PC-9 (cell line): ENCODE data around the gene ZNF488.

ENCODE experiments used
- EZH2 ChIP-seq: fragments of 200-600 bp; sonication (generic); IDR thresholded peaks from 2 replicates; pipeline ENCODE4 v1.8.0; 2017; ENCODE audit warnings: antibody characterized with exemption, low read depth
- TF ChIP-seq, protein P1 (sequence below): fragments of 200-600 bp; sonication (generic); conservative IDR thresholded peaks from 2 replicates; pipeline ENCODE4 v1.6.1; 2017; ENCODE audit warnings: mixed run types, antibody characterized with exemption, mild to moderate bottlenecking, moderate library complexity

DNA sequence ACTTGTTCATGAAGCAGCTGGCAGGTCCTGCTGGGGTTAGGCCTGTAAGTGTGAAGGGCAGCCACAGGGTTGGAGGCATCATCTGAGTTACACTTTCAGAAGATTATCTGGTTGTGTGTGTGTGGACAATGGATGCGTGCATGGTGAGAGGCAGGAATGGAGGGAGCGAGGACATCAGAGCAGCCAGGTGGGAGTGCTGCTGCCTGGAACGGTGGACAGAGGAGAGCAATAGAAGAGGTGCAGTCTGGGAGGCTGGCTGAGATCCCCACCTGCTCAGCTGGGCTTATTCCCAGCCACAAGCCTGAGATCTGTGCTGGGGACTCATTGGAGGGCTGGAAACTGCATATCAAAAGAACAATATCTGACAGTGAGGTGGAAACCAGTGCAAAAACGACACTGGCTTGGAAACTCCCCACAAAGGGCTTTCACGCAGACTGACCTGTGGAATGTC is 17.9 kb downstream of the ZNF488 start:
- TF ChIP-seq, protein P1, sequence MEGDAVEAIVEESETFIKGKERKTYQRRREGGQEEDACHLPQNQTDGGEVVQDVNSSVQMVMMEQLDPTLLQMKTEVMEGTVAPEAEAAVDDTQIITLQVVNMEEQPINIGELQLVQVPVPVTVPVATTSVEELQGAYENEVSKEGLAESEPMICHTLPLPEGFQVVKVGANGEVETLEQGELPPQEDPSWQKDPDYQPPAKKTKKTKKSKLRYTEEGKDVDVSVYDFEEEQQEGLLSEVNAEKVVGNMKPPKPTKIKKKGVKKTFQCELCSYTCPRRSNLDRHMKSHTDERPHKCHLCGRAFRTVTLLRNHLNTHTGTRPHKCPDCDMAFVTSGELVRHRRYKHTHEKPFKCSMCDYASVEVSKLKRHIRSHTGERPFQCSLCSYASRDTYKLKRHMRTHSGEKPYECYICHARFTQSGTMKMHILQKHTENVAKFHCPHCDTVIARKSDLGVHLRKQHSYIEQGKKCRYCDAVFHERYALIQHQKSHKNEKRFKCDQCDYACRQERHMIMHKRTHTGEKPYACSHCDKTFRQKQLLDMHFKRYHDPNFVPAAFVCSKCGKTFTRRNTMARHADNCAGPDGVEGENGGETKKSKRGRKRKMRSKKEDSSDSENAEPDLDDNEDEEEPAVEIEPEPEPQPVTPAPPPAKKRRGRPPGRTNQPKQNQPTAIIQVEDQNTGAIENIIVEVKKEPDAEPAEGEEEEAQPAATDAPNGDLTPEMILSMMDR, result no peak
- no peak for TF ChIP-seq EZH2
